Stimulated activated CD8-positive, alpha-beta memory T cell treated with anti-CD3 and anti-CD28 coated beads, Interleukin-2, amount 100 ng/mL, for 48 hours (primary cell): ENCODE results near the gene ACAT1.
"Not testable (repeated sequence)": the region's sequence is repeated elsewhere in the genome, so short reads cannot be mapped to it uniquely, and the experiment has no call there.

Experiments
- DNase-seq, 2 donors: peaks; one replicate each; pipeline ENCODE4 v3.0.0-alpha.2; 2020; ENCODE audit warnings: low read depth in 2 of 2

ACAT1 gene

GRCh38 chr11:108144615-108145014, 23.2 kb downstream of the ACAT1 start:
- no peak for DNase-seq

- DNase-seq, result no peak
Observed at GRCh38 chr11:108147150-108147549, 25.8 kb downstream of the ACAT1 start.

GRCh38 chr11:108148556-108148955, 27.2 kb downstream of the ACAT1 start:
- no peak for DNase-seq

- DNase-seq, result no peak
Observed at GRCh38 chr11:108154591-108154990, 33.2 kb downstream of the ACAT1 start.

GRCh38 chr11:108160970-108161566, 39.7 kb downstream of the ACAT1 start:
- no peak for DNase-seq

- DNase-seq, result not testable (repeated sequence)
Observed at GRCh38 chr11:108162878-108163277, 41.5 kb downstream of the ACAT1 start.

- no peak for DNase-seq
Observed at GRCh38 chr11:108167624-108168023, 46.3 kb downstream of the ACAT1 start.

- DNase-seq, result no peak
Observed at GRCh38 chr11:108170184-108170583, 48.8 kb downstream of the ACAT1 start.

- DNase-seq, result no peak
Observed at GRCh38 chr11:108177570-108177969, 56.2 kb downstream of the ACAT1 start.

GRCh38 chr11:108193725-108194124, 72.4 kb downstream of the ACAT1 start:
- DNase-seq, result no peak

- DNase-seq, result no peak
Observed at GRCh38 chr11:108196901-108197300, 75.5 kb downstream of the ACAT1 start.
